ENCODE measurements around the gene ZBTB20.

GRCh38 chr3:115038817-115039216 lies 108.3 kb downstream of the ZBTB20 start:
- no peak for TF ChIP-seq ZBTB33 (IDR thresholded peaks at IDR 0.05)
- TF ChIP-seq CTCF (IDR thresholded peaks at IDR 0.05; ENCODE audit: low read depth, low read length, missing input control) = no peak
- TF ChIP-seq FOXA1 (IDR thresholded peaks at IDR 0.05) = no peak
- TF ChIP-seq ATF3 (IDR thresholded peaks at IDR 0.05) = no peak
- TF ChIP-seq, protein P1, sequence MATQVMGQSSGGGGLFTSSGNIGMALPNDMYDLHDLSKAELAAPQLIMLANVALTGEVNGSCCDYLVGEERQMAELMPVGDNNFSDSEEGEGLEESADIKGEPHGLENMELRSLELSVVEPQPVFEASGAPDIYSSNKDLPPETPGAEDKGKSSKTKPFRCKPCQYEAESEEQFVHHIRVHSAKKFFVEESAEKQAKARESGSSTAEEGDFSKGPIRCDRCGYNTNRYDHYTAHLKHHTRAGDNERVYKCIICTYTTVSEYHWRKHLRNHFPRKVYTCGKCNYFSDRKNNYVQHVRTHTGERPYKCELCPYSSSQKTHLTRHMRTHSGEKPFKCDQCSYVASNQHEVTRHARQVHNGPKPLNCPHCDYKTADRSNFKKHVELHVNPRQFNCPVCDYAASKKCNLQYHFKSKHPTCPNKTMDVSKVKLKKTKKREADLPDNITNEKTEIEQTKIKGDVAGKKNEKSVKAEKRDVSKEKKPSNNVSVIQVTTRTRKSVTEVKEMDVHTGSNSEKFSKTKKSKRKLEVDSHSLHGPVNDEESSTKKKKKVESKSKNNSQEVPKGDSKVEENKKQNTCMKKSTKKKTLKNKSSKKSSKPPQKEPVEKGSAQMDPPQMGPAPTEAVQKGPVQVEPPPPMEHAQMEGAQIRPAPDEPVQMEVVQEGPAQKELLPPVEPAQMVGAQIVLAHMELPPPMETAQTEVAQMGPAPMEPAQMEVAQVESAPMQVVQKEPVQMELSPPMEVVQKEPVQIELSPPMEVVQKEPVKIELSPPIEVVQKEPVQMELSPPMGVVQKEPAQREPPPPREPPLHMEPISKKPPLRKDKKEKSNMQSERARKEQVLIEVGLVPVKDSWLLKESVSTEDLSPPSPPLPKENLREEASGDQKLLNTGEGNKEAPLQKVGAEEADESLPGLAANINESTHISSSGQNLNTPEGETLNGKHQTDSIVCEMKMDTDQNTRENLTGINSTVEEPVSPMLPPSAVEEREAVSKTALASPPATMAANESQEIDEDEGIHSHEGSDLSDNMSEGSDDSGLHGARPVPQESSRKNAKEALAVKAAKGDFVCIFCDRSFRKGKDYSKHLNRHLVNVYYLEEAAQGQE (IDR thresholded peaks at IDR 0.05) = no peak
- TF ChIP-seq RAD21 (IDR thresholded peaks at IDR 0.05) = no peak
- TF ChIP-seq YY1 (IDR thresholded peaks at IDR 0.05) = no peak
- no peak for TF ChIP-seq RXRA (IDR thresholded peaks at IDR 0.05)

Measured in liver (tissue), 3 donors.